Body of pancreas (tissue), 4 donors: ENCODE results near the gene ACHE. TPM values are rescaled to one million over a fixed set of nuclear protein-coding genes. Genes with fewer than 3 reads are reported as not detected.
A peak's percentile ranks its signal among the peaks of the same experiment; 100 is the strongest.

Experiments used
- ATAC-seq: fragments of 150-250 bp; one replicate; pipeline ENCODE4 v1.9.1; 2016
- DNase-seq, 4 donors: peaks; one replicate each; pipeline ENCODE4 v3.0.0-alpha.2; 2019
- H3K27ac ChIP-seq, 4 donors: fragments of 200-600 bp; sonication (generic); 1 replicate in 3 of 4; 2 replicates in 1 of 4; pipeline versions ENCODE4 v1.5.1 to v1.6.1; 2016 to 2019; ENCODE audit warnings: mild to moderate bottlenecking in 1 of 4, mixed read lengths in 1 of 4, moderate library complexity in 1 of 4
- H3K27me3 ChIP-seq, 2 donors: fragments of 200-600 bp; sonication (generic); one replicate each; pipeline ENCODE4 v1.6.0; 2016; ENCODE audit warnings: mild to moderate bottlenecking in 1 of 2
- H3K36me3 ChIP-seq, 2 donors: fragments of 200-600 bp; sonication (generic); replicated peaks in 1 of 2; 2 replicates each; pipeline ENCODE4 v1.5.1; 2016; ENCODE audit warnings: low read depth in 2 of 2; ENCODE audit not compliant: insufficient read depth in 1 of 2
- H3K4me1 ChIP-seq: fragments of 200-600 bp; sonication (generic); one replicate; pipeline ENCODE4 v1.6.0; 2016
- H3K4me3 ChIP-seq, 2 donors: fragments of 200-600 bp; sonication (generic); 1 replicate in 1 of 2; 2 replicates in 1 of 2; pipeline ENCODE4 v1.5.1; 2016 to 2019
- H3K9me3 ChIP-seq, 3 donors: fragments of 200-600 bp; sonication (generic); 1 replicate in 2 of 3; 2 replicates in 1 of 3; pipeline ENCODE4 v1.5.1; 2016
- CTCF ChIP-seq, 7 experiments: fragments of 450-650 bp in 4 of 7; fragments of 200-600 bp in 3 of 7; sonication (generic) in 3 of 7; IDR thresholded peaks; one replicate each; pipeline ENCODE4 v1.5.1; 2016 to 2019; ENCODE audit warnings: antibody characterized with exemption in 7 of 7
- POLR2A ChIP-seq, 3 donors: fragments of 450-650 bp; IDR thresholded peaks; one replicate each; pipeline ENCODE4 v1.6.1; 2016; ENCODE audit warnings: antibody characterized with exemption in 3 of 3, mild to moderate bottlenecking in 2 of 3
- WGBS, 2 donors: methylation state at CpG; one replicate each; pipeline ENCODE4 v1.1.5; 2017; 5-methylcytosine and 5-hydroxymethylcytosine counted together
- intact Hi-C: fragments of 100-400 bp; cut with DNase I; formaldehyde crosslinking; loops from one replicate; pipeline ENCODE4 v1.15.1; 2023
- total RNA-seq, 2 donors: library from RNA; depleted of rRNA; stranded (reverse); fragments of >200 nt; gene quantifications; one replicate each; pipeline ENCODE4 v1.1.0, GENCODE V29; 2016

The ACHE gene
- total RNA-seq, 2 donors from 2014 or later = 6.2 to 7.3 TPM

GRCh38 chr7:100878013-100878412 is 17.7 kb downstream of the ACHE start:
- no peaks in the 10 kb centered on the region for H3K27me3 ChIP-seq
- H3K27ac ChIP-seq = no peak overlapping the region
- H3K9me3 ChIP-seq = no peaks in the 10 kb centered on the region
- intact Hi-C loops = no loop called here
- no peak overlapping the region for H3K4me3 ChIP-seq
- peaks cover 48% of the 10 kb centered on the region for H3K4me1 ChIP-seq
- ATAC-seq (no peak), DNase-seq (no peak)
- peaks cover 3 to 17% of the 10 kb centered on the region in 2 donors for H3K36me3 ChIP-seq
- WGBS, 2 donors = 74 to 81% methylated on average over 7 of the region's 7 CpGs
- TF ChIP-seq CTCF (IDR thresholded peaks at IDR 0.05) (no peak), POLR2A (IDR thresholded peaks at IDR 0.05) (no peak)

- 0 to 1% methylated on average over 18 to 35 of the region's 39 CpGs for WGBS, 2 donors
- Histone ChIP-seq H3K27ac (peak overlapping the region; percentile 79 to 96 (median 89)), H3K36me3 (peaks cover 0 to 11% of the 10 kb centered on the region in 2 donors), H3K4me1 (peaks cover 48% of the 10 kb centered on the region), H3K27me3 (no peaks in the 10 kb centered on the region), H3K4me3 (peak overlapping the region; percentile 69 to 94), H3K9me3 (no peaks in the 10 kb centered on the region)
- DNase-seq (peak in 3 of 4 donors; percentile 47), ATAC-seq (peak; percentile 36)
- TF ChIP-seq CTCF (IDR thresholded peaks at IDR 0.05) (no peak), POLR2A (IDR thresholded peaks at IDR 0.05) (no peak)
- intact Hi-C loops = no loop called here
Observed at GRCh38 chr7:100875356-100875751, 20.3 kb downstream of the ACHE start.

GRCh38 chr7:100874577-100875355 is 20.9 kb downstream of the ACHE start, which contains the start of gene SRRT:
TSS of gene SRRT (plus strand) at chr7:100875103. CDS start at chr7:100875591, 488 bp downstream.
- DNase-seq = peak; percentile 98 to 99 (median 99)
- Histone ChIP-seq H3K4me1 (peaks cover 44% of the 10 kb centered on the region), H3K27me3 (no peaks in the 10 kb centered on the region), H3K4me3 (peak within 1 kb of the TSS; percentile 69 to 94), H3K27ac (peak within 1 kb of the TSS; percentile 79 to 96 (median 89)), H3K9me3 (no peaks in the 10 kb centered on the region), H3K36me3 (peaks cover 0 to 11% of the 10 kb centered on the region in 2 donors)
- TF ChIP-seq POLR2A (IDR thresholded peaks at IDR 0.05) (peak; percentile 92 to 98 (median 98)), CTCF (IDR thresholded peaks at IDR 0.05) (peak in 6 of 7 experiments; percentile 30 to 86 (median 82))
- intact Hi-C loops = no loop called here
- 2 to 9% methylated on average over 10 to 76 of the region's 79 CpGs for WGBS, 2 donors
- ATAC-seq = peak; percentile 98

GRCh38 chr7:100874300-100874576 is 21.4 kb downstream of the ACHE start:
- TF ChIP-seq POLR2A (IDR thresholded peaks at IDR 0.05) (no peak), CTCF (IDR thresholded peaks at IDR 0.05) (no peak)
- DNase-seq (no peak), ATAC-seq (no peak)
- H3K27me3 ChIP-seq = no peaks in the 10 kb centered on the region
- H3K4me3 ChIP-seq = peak overlapping the region; percentile 34 to 94
- peaks cover 45% of the 10 kb centered on the region for H3K4me1 ChIP-seq
- WGBS, 2 donors = 49 to 51% methylated on average over 6 to 8 of the region's 8 CpGs
- H3K36me3 ChIP-seq = peaks cover 0 to 11% of the 10 kb centered on the region in 2 donors
- no peaks in the 10 kb centered on the region for H3K9me3 ChIP-seq
- intact Hi-C loops = no loop called here
- H3K27ac ChIP-seq = peak overlapping the region; percentile 79 to 96 (median 89)
